ENCODE results near the gene CEND1. TPM values are rescaled to one million over a fixed set of nuclear protein-coding genes. Genes with fewer than 3 reads are reported as not detected.
A peak's percentile ranks its signal among the peaks of the same experiment; 100 is the strongest.

CEND1 gene
- total and polyA plus RNA-seq, 2 of the 13 experiments (the other 11 are each of a cell fraction or from before 2014, with no cell fraction given): not detected

GRCh38 chr11:838441-839279, 48.8 kb upstream of the CEND1 start (continued):
- TF ChIP-seq, protein P1, sequence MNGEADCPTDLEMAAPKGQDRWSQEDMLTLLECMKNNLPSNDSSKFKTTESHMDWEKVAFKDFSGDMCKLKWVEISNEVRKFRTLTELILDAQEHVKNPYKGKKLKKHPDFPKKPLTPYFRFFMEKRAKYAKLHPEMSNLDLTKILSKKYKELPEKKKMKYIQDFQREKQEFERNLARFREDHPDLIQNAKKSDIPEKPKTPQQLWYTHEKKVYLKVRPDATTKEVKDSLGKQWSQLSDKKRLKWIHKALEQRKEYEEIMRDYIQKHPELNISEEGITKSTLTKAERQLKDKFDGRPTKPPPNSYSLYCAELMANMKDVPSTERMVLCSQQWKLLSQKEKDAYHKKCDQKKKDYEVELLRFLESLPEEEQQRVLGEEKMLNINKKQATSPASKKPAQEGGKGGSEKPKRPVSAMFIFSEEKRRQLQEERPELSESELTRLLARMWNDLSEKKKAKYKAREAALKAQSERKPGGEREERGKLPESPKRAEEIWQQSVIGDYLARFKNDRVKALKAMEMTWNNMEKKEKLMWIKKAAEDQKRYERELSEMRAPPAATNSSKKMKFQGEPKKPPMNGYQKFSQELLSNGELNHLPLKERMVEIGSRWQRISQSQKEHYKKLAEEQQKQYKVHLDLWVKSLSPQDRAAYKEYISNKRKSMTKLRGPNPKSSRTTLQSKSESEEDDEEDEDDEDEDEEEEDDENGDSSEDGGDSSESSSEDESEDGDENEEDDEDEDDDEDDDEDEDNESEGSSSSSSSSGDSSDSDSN (CRISPR knock-in tag; IDR thresholded peaks at IDR 0.05): peak; percentile 66
- TF ChIP-seq ZNF121 (CRISPR knock-in tag; IDR thresholded peaks at IDR 0.05) (0 out of 2 replicates have a peak, but pooled peaks have one; percentile 12), ZNF562 (CRISPR knock-in tag; IDR thresholded peaks at IDR 0.05; ENCODE audit: borderline replicate concordance) (no peak), ZKSCAN1 (IDR thresholded peaks at IDR 0.05; ENCODE audit: low read length) (no peak), ZNF350 (CRISPR knock-in tag; IDR thresholded peaks at IDR 0.05; ENCODE audit: borderline replicate concordance, low read depth) (peak; percentile 65), SP1 (IDR thresholded peaks at IDR 0.05) (no peak), SP1 (CRISPR knock-in tag; IDR thresholded peaks at IDR 0.05) (peak; percentile 70), ZNF333 (CRISPR knock-in tag; IDR thresholded peaks at IDR 0.05; ENCODE audit: borderline replicate concordance) (no peak), ZFP1 (CRISPR knock-in tag; IDR thresholded peaks at IDR 0.05) (peak; percentile 74), ZXDC (CRISPR knock-in tag; IDR thresholded peaks at IDR 0.05) (peak; percentile 81; the same call in 1 of the 2 replicates), NFKBIZ (CRISPR knock-in tag; IDR thresholded peaks at IDR 0.05) (no peak), FIP1L1 (IDR thresholded peaks at IDR 0.05; ENCODE audit: borderline replicate concordance, insufficient read depth, low read depth, low read length) (no peak), BORCS8-MEF2B (CRISPR knock-in tag; IDR thresholded peaks at IDR 0.05) (peak; percentile 86; the same call in 1 of the 2 replicates), ARNT (IDR thresholded peaks at IDR 0.05) (no peak), STAG1 (CRISPR knock-in tag; IDR thresholded peaks at IDR 0.05) (peak; percentile 46), ZSCAN12 (CRISPR knock-in tag; IDR thresholded peaks at IDR 0.05) (no peak), SMAD1 (CRISPR knock-in tag; IDR thresholded peaks at IDR 0.05; ENCODE audit: borderline replicate concordance, low read depth) (no peak), ZNF329 (CRISPR knock-in tag; IDR thresholded peaks at IDR 0.05; ENCODE audit: low read depth) (no peak), ZNF672 (CRISPR knock-in tag; IDR thresholded peaks at IDR 0.05) (no peak), NR2F2 (IDR thresholded peaks at IDR 0.05; ENCODE audit: borderline replicate concordance, low read depth) (no peak; the same call in 1 of the 2 replicates), AHR (CRISPR knock-in tag; IDR thresholded peaks at IDR 0.05) (no peak)
- TF ChIP-seq, protein P2, sequence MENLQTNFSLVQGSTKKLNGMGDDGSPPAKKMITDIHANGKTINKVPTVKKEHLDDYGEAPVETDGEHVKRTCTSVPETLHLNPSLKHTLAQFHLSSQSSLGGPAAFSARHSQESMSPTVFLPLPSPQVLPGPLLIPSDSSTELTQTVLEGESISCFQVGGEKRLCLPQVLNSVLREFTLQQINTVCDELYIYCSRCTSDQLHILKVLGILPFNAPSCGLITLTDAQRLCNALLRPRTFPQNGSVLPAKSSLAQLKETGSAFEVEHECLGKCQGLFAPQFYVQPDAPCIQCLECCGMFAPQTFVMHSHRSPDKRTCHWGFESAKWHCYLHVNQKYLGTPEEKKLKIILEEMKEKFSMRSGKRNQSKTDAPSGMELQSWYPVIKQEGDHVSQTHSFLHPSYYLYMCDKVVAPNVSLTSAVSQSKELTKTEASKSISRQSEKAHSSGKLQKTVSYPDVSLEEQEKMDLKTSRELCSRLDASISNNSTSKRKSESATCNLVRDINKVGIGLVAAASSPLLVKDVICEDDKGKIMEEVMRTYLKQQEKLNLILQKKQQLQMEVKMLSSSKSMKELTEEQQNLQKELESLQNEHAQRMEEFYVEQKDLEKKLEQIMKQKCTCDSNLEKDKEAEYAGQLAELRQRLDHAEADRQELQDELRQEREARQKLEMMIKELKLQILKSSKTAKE (CRISPR knock-in tag; IDR thresholded peaks at IDR 0.05; ENCODE audit: borderline replicate concordance): 0 out of 2 replicates have a peak, but pooled peaks have one; percentile 38

Data from HepG2 (cell line).